GM18951 (cell line): Measurements from ENCODE around the gene CMYA5.

ENCODE experiments used
- POLR2A ChIP-seq: IDR thresholded peaks from 4 replicates; pipeline ENCODE4 v1.6.1; 2011; ENCODE audit warnings: mild to moderate bottlenecking; ENCODE audit not compliant: insufficient read length, insufficient read depth; ENCODE audit errors: extremely low read depth
- in situ Hi-C: fragments of 300-500 bp; cut with MboI; formaldehyde crosslinking; loops from one replicate; pipeline ENCODE4 v1.12.0; 2022; ENCODE audit warnings: low sequenced_read_pairs, mixed read lengths, inconsistent platforms; ENCODE audit not compliant: unreplicated experiment

CMYA5 gene

DNA sequence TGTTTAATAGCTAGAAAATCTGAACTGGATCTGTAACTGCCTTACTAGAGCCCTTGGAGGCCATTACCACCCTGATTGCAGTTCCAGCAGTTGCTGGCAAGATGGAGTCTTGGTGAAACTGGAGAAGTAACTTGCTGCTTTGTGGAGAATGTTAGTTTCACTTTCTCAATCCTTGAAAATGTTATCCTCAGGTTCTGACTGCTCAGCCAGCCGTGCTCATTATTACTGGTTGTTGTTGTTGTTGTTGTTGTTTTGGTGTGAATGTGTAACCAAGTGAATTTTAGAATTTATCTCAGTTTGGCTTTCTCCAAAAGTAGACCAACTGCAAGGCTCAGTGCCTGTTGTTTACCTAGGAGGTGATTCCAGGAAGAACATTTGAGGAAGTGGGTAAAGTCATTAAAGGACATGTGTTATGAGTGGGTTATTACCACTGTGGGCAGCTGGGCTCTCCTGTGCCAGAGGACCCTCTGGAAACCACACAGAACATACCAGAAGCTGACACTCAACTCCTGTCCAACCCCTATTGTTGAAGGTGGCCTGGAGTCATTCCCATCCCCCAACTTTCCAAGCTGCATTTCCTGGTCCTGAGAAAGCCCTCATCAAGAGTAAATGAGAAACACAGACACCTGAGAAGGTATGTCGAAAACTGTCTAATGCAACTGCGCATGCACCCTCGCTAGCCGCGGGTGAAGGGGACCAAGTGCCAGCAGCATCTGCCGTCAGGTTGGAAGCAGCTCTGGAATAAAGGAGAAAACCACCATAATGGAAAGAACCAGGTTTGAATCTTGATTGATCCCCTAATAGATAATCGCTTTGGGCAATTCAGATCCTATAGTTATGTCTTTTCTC, 111.6 kb downstream of the CMYA5 start:
- no peak for TF ChIP-seq POLR2A
- in situ Hi-C loops: no loop called here

DNA sequence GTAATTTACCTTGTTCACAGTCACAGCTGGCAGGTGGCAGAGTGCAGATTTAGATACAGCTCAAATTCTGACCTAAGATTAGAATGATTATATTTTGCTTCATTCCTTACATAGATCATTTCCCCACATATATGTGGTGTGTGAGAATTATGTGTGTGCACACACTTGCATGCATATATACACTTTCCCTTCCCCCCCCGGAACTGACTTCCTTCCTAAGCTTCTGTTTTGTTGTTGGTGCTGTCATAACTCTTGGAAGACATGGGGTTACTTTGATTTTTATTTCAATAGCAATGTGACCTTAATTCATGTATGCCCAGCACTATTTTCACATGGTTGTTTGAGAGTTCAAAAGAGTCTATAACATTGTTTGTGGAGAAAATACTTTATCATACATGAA, 112.8 kb downstream of the CMYA5 start:
- in situ Hi-C loops: no loop called here
- TF ChIP-seq POLR2A: no peak

DNA sequence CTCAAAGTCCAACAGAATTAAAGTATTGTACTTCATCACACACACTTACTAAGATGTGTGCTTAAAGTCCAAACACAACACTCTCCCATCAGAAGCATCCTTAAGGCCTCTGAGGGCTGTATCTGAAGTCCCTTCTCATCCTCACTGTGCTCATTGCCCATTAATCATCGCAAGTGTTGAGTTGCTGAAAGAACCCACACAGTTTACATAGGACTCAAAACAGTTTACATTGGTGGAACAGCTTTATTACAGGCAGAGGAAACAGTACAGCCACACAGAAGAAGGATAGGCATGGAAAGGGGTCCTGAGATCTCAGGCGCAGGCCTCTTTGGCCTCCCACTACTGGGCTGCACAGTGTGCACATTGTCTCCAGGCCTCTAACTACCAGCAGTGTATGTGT, 113.4 kb downstream of the CMYA5 start:
- TF ChIP-seq POLR2A: no peak

DNA sequence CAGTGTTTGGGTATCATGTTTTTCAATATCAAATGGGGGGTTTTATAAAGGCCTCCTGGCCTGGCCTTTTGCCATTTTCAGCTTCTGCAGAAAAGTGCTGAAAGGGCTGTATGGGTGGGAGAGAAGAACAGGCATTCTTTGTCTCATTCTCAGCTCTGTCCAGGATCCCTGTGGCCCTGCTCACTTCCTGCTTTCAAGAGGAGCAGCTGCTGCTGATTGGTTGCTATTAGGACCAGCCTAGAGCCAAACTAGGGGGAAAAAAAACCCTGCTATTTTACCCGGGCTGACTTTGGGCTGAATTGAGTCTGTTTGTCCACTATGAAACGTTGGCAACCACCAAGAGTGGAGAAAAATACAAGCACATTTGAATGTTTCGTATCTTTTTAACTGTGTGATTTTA, 117.1 kb downstream of the CMYA5 start:
- TF ChIP-seq POLR2A: no peak
- in situ Hi-C loops: no loop called here

More for the DNA sequence above, 113.4 kb downstream of the CMYA5 start:
- in situ Hi-C loops: no loop called here

DNA sequence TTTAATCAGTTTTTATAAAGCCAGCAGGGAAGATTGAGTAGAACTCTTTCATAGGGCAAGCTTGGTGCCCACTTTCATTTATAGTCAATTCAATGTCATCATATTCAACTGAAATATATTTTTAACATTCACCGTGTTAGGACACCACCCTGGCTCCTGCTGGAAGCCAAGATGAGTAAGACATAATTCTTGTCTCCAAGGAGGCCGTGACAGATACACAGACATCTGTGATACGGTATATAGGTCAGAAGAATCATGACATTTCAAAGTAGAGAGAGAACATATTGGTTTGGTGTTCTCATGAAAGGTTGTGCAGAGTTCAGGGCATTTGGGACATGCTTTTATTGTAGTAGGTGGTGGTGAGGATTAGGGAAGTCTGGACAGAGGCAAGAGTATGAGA, 120.1 kb downstream of the CMYA5 start:
- in situ Hi-C loops: no loop called here
- no peak for TF ChIP-seq POLR2A

DNA sequence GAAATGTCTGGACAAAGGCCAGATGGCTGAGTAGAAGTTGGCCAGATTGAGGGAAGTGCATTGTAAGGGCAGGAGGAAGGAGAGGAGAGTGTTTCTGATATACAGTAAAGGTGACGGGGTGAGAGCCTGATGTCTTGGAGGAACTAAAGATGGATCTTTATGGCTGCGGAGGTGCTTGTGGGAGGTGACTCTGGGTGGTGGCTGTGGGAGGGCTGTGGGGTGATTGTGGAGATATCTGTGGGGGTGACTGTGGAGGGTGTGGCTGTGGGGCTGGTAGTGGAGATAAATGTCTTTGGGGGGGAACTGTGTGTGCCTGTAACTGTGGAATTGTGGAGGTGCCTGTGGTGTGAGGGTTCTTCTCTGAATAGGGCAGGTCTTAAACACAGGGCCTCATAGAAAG, 121.4 kb downstream of the CMYA5 start:
- in situ Hi-C loops: no loop called here
- no peak for TF ChIP-seq POLR2A

DNA sequence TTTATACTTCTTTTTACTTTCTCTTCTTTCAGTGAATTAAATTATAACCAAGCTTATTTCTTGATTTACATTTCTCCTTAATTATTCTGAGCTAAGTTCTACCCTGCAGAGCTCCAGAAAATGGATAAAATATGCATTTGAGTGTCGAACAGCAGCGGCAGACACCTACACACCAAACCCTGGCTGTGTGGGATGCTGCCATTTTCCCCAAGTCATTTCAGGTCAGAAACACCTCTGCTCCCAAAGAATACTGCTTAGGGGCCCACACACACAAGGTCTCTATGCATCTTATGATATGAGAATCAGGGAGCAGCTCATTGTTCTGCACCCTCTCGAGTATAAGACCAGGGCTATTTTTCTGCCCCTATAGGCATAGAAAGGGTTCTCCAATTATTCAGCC, 122.3 kb downstream of the CMYA5 start:
- in situ Hi-C loops: no loop called here
- no peak for TF ChIP-seq POLR2A

DNA sequence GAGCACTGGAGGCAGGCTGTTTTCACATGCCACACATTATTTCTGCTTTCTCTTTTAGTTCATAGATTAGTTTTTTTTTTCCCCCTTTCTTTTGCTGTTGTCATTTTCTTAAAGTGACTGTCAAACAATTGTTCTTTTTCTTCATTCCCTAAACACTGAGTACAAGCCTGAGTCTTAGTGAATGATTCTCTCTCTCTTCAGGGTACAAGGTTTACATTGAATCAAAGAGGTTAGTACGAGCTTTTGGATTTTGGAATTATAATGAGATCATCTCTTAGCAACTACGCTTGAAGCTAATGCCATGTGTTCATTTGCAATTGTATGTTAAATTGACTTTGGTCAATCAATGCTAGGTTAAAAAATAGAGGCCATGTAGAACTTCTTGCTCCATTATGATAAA, 125.1 kb downstream of the CMYA5 start:
- TF ChIP-seq POLR2A: no peak
- in situ Hi-C loops: no loop called here

DNA sequence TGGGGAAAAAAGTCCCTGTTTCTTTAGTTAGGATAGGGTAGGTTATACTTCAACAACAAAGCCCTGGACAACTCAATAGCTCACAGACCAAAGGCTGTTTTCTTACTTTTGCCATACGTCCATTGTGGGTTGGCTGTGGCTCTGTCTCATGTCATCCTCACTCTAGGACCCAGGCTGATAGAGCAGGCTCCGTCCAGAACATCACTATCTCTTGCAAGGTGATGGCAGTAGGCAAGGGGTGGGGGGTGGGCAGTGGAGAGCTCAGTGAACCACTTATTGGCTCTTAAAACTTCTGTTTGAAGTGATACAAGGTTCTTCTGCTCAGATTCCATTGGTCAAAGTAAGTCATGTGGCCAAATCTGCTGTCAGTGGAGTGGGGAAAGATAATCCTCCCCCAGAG, 126.4 kb downstream of the CMYA5 start:
- in situ Hi-C loops: no loop called here

DNA sequence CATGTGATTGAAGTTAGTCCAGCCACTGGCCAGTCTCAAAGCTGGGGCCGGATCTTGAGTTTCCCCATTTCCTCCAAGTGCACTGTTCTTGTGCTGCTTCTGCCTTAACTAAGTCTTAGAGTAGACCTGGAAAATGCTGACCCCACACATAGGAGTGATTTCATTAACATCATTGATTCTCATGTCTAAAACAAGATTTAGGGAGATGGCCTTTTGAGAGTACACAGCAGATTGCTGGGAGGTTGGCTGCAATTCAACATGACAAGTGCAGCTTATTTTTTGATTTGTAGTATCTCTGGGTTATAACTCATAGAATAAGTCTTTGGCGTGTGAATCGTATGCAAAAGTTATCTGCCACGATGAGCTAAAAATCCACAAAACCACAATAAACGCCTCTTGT, 131.0 kb downstream of the CMYA5 start:
- in situ Hi-C loops: no loop called here
- no peak for TF ChIP-seq POLR2A

More for the DNA sequence above, 126.4 kb downstream of the CMYA5 start:
- TF ChIP-seq POLR2A: no peak

DNA sequence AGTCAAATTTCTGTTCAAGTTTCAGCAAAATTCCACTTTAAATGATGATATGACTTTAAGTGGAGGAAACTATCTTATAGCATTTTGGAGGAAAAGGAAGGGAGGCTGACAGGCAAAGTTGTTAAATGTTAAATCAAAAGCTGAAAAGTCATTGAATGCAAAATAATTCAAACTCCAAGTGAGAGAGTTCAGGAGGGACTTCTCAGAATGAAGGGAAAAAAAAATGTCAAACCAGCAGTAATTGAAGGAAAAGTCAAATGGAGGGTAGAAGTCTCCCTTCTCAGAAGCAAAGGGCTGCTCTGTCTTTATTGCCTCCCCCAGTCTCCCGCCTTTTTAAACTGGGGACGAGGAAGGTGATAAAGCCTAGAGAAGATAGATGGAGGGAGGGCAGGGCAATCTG, 134.8 kb downstream of the CMYA5 start:
- no peak for TF ChIP-seq POLR2A
- in situ Hi-C loops: no loop called here

DNA sequence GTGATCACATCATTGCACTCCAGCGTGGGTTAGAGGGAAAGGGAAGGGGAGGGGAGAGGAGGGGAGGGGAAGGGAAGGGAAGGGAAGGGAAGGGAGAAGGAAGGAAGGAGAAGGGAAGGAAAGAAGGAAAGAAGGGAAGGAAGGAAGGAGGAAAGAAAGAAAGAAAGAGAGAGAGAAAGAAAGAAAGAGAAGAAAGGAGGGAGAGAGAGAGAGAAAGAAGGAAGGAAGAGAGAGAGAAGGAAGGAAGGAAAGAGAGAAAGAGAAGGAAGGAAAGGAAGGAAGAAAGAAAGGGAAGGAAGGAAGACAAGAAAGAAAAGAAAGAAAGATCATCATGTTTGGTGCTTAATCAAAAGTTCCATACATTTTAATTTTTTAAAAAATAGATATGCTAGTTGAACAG, 136.2 kb downstream of the CMYA5 start:
- in situ Hi-C loops: no loop called here
- no peak for TF ChIP-seq POLR2A

DNA sequence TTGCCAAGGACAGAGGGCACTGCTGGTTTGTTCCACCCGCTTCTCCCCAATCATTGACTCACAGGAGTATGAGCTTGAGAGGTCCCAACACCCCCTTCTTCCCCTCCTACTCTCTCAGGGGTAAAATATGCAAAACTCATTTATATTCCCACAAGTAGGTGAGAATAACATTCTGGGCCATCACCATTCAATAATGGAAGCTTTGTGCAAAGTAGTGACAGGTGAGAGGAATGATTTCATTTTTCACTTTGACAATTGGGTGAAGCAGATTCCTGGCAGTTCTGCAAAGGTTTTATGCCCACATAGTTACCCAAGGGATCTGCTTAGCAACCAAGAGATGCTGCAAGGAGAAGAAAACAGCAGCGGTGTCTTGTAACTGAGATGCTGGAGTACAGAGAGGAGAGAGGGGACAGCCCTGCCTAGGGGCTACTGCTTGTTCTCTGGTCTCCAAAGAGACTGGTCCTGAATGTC, 137.6 kb downstream of the CMYA5 start:
- no peak for TF ChIP-seq POLR2A
- in situ Hi-C loops: no loop called here

DNA sequence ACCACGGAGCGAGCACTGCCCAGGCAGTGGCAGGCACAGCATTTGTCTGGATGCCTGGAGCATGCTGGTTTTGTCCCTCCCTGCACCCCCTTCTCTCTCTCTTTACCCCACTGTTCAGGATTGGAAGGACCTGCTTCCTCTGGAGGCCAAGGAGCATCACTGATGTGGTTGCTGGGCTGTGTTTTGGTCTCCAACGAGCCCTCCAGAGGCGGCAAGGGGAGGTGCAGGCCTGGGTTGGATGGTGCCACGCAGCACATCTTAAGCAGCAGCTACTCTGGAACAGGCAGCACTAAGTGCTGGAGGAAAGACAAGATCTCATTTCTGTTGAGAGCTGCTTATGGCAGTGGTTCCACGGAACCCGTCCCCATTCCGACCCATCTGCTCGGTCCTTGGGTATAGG, 139.6 kb downstream of the CMYA5 start:
- in situ Hi-C loops: no loop called here
- TF ChIP-seq POLR2A: no peak
